AG09319 (cell line): Measurements from ENCODE around the gene CLEC14A.

Source experiments
- DNase-seq: peaks from one replicate; pipeline ENCODE4 v3.0.0-alpha.2; 2010; ENCODE audit warnings: low read depth; ENCODE audit errors: extremely low read depth
- TF ChIP-seq, protein P1 (sequence below): IDR thresholded peaks from 2 replicates; pipeline ENCODE4 v1.5.1; 2011; ENCODE audit warnings: low read depth, mild to moderate bottlenecking, inconsistent platforms, low read length, moderate library complexity

CLEC14A gene

DNA sequence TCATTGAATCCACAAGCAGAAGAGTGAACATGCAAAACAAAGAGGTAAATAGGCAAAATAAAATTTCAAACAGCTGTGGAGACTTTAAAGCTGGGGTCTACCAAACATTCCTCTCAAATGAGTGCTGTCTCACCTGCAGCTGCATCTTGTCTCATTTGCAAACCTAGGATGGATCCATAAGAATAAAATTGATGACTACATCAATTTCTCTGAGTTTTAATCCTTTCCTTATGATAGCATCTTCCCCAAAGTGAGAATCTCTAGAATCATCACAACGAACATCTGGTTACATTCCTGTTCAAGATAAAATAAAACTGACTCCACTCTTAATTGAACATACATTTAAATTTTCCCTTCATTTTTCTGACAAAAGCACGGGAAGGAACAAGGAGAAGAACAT is 29.9 kb downstream of the CLEC14A start:
- TF ChIP-seq, protein P1, sequence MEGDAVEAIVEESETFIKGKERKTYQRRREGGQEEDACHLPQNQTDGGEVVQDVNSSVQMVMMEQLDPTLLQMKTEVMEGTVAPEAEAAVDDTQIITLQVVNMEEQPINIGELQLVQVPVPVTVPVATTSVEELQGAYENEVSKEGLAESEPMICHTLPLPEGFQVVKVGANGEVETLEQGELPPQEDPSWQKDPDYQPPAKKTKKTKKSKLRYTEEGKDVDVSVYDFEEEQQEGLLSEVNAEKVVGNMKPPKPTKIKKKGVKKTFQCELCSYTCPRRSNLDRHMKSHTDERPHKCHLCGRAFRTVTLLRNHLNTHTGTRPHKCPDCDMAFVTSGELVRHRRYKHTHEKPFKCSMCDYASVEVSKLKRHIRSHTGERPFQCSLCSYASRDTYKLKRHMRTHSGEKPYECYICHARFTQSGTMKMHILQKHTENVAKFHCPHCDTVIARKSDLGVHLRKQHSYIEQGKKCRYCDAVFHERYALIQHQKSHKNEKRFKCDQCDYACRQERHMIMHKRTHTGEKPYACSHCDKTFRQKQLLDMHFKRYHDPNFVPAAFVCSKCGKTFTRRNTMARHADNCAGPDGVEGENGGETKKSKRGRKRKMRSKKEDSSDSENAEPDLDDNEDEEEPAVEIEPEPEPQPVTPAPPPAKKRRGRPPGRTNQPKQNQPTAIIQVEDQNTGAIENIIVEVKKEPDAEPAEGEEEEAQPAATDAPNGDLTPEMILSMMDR, result no peak
- no peak for DNase-seq

DNA sequence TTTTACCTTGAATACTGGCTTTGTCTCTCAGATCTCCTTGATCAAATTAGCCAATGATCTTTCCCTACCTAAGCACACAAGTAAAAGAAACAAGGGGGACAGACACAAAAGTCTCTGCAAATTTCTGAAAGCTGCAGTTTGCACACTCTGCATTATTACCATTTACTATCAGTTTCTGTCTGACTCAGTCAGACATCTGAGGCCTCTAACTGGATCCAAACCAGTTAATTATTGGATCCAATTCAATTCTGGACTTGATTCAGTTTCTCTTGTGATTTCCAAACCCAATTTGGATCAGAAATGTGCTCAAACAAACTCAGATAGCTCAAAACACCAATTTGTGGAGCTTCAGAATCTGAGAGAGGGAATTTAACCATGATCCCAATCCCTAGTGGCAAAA is 31.6 kb downstream of the CLEC14A start:
- TF ChIP-seq, protein P1, result no peak
- DNase-seq, result no peak

DNA sequence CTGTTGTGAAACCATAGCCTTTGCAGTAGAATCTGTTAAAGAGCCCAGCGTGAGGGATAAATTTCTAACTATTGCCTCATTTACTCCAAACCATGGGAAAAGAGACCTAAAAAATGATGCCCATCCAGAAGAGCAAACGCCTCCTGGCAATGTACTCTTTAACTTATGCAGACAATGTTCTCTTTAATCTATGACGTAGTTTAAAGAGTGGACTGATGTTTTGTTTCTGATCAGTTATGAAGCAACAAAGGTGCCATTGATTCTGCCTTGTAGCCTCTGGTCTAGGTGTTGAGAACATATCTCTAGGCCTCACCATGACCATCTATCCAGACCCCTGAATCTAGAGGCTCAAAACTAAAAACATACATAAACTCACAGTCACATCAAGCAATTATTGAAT is 34.8 kb downstream of the CLEC14A start:
- DNase-seq, result no peak
- TF ChIP-seq, protein P1, result no peak

DNA sequence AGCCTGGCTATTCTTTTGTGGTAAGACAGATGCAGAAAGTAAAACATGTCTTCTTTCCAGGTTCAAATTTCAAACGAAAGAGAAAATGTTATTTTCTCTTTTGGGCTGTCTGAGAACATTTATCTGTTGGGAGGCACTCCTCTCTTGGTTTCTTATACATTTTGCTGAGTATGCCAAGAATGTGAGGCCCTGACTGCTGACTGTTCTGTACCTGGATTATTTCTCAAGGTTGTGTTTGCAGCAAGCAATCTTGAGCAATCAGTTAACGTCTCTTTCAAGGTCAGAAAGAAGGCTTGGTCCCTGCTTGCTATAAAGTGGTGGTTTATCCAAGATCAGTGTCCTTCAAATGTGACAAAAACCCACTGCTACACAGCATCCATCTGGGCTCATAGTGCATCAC is 38.3 kb downstream of the CLEC14A start:
- TF ChIP-seq, protein P1, result no peak
- no peak for DNase-seq

DNA sequence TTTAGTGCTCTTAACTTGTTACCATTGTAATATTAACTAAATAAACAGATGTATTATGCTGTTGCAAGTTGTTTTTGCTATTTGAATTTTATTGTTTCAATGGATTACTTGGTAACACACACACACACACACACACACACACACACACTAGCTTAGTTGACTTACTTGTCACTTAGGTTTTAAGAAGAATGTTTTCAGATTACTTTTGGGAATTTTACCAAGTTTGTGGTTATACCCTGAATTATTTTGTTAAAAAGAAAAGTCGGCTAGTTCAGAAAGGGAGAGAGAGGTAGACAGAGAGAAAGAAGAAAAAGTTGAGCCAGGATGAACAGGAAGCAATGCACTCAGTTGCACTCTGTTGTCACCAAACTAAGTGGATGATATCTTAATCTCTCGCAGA is 42.9 kb downstream of the CLEC14A start:
- TF ChIP-seq, protein P1, result no peak
- DNase-seq, result no peak

DNA sequence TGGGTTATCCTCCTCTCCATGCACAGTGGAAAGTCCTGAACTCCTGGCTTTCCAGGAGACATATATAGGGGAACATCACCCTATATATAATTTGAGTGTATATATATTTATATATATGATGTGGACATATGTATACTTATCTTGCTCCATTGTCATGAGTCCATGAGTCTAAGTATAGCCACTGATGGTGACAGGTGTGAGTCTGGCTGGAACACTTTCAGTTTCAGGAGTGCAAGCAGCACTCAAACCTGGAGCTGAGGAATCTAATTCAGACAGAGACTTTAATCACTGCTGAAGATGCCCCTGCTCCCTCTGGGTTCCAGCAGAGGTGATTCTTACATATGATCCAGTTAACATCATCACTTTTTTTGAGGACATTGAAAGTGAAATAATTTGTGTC is 43.8 kb downstream of the CLEC14A start:
- TF ChIP-seq, protein P1, result no peak
- no peak for DNase-seq

DNA sequence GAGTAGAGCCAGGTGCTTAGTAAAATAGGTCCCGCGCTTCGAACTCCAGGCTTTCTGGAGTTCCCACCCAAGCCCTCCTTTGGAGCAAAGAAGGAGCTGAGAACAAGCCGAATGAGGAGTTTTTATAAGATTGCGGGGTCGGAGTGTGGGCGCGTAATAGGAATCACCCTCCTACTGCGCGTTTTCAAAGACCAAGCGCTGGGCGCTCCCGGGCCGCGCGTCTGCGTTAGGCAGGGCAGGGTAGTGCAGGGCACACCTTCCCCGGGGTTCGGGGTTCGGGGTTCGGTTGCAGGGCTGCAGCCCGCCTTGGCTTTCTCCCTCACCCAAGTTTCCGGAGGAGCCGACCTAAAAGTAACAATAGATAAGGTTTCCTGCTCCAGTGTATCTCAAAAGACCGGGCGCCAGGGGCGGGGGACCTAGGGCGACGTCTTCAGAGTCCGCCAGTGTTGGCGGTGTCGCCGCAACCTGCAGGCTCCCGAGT is 44.6 kb downstream of the CLEC14A start:
- TF ChIP-seq, protein P1, result no peak
- no peak for DNase-seq
